Neuronal stem cell (in vitro differentiated cells): ENCODE measurements around the gene MIB2.

Experiments used
- DNase-seq: peaks from one replicate; pipeline ENCODE4 v3.0.0-alpha.2; 2013; ENCODE audit warnings: low spot score
- H2AFZ ChIP-seq: one replicate; pipeline ENCODE4 v1.6.1; 2013; ENCODE audit warnings: mild to moderate bottlenecking, low read length, inconsistent platforms
- H2AK5ac ChIP-seq: 2 replicates; pipeline ENCODE4 v1.6.1; 2013; ENCODE audit warnings: low read depth, mild to moderate bottlenecking, inconsistent platforms, low read length, moderate library complexity, mixed read lengths
- H2BK120ac ChIP-seq: 2 replicates; pipeline ENCODE4 v1.6.1; 2013; ENCODE audit warnings: low read depth, mild to moderate bottlenecking, inconsistent platforms, low read length, moderate library complexity, mixed read lengths
- H2BK12ac ChIP-seq: one replicate; pipeline ENCODE4 v1.6.1; 2013; ENCODE audit warnings: low read length, inconsistent platforms
- H2BK15ac ChIP-seq: 2 replicates; pipeline ENCODE4 v1.6.1; 2013; ENCODE audit warnings: mild to moderate bottlenecking, low read length, inconsistent platforms, mixed read lengths
- H2BK5ac ChIP-seq: one replicate; pipeline ENCODE4 v1.6.1; 2013; ENCODE audit warnings: inconsistent platforms, mild to moderate bottlenecking, low read length, moderate library complexity
- H3K14ac ChIP-seq: one replicate; pipeline ENCODE4 v1.6.1; 2013; ENCODE audit warnings: low read length, inconsistent platforms
- H3K18ac ChIP-seq: 2 replicates; pipeline ENCODE4 v1.6.1; 2013; ENCODE audit warnings: low read length, inconsistent platforms
- H3K23ac ChIP-seq: 2 replicates; pipeline ENCODE4 v1.6.1; 2013; ENCODE audit warnings: low read depth, mild to moderate bottlenecking, mixed read lengths, low read length, inconsistent platforms; ENCODE audit not compliant: poor library complexity
- H3K27ac ChIP-seq: replicated peaks from 3 replicates; pipeline ENCODE4 v1.5.1; 2013; ENCODE audit warnings: low read length, inconsistent platforms
- H3K27me3 ChIP-seq, 3 experiments: 2 replicates each; pipeline ENCODE4 v1.6.1; 2013; ENCODE audit warnings: low read length in 3 of 3, mild to moderate bottlenecking in 2 of 3, inconsistent platforms in 1 of 3, low read depth in 1 of 3, mixed read lengths in 1 of 3, moderate library complexity in 1 of 3; ENCODE audit not compliant: control insufficient read depth in 3 of 3, insufficient read depth in 3 of 3
- H3K36me3 ChIP-seq, 2 donors: replicated peaks in 1 of 2; 2 replicates each; pipeline ENCODE4 v1.6.1; 2013; ENCODE audit warnings: low read length in 2 of 2; ENCODE audit not compliant: control insufficient read depth in 2 of 2, insufficient read depth in 2 of 2
- H3K4ac ChIP-seq: 2 replicates; pipeline ENCODE4 v1.6.1; 2013; ENCODE audit warnings: inconsistent platforms, mild to moderate bottlenecking, low read length, moderate library complexity
- H3K4me1 ChIP-seq, 2 donors: 1 replicate in 1 of 2; 2 replicates in 1 of 2; pipeline ENCODE4 v1.6.1; 2013; ENCODE audit warnings: low read length in 2 of 2, low read depth in 1 of 2; ENCODE audit not compliant: control insufficient read depth in 2 of 2, insufficient read depth in 1 of 2
- H3K4me2 ChIP-seq: one replicate; pipeline ENCODE4 v1.6.1; 2013; ENCODE audit warnings: mild to moderate bottlenecking, low read length, inconsistent platforms; ENCODE audit not compliant: insufficient read depth, poor library complexity, severe bottlenecking
- H3K4me3 ChIP-seq, 2 donors: 2 replicates each; pipeline ENCODE4 v1.5.1; 2013; ENCODE audit warnings: low read length in 2 of 2, mild to moderate bottlenecking in 2 of 2, inconsistent platforms in 1 of 2, moderate library complexity in 1 of 2
- H3K79me1 ChIP-seq: one replicate; pipeline ENCODE4 v1.6.1; 2013; ENCODE audit warnings: low read depth, mild to moderate bottlenecking, inconsistent platforms, low read length, moderate library complexity
- H3K9ac ChIP-seq: one replicate; pipeline ENCODE4 v1.6.1; 2013; ENCODE audit warnings: mild to moderate bottlenecking, low read depth, low read length, inconsistent platforms; ENCODE audit not compliant: poor library complexity
- H3K9me3 ChIP-seq, 2 donors: replicated peaks in 1 of 2; 2 replicates each; pipeline versions ENCODE3 to v1.6.1; 2013; ENCODE audit warnings: low read length in 2 of 2, mild to moderate bottlenecking in 2 of 2, inconsistent platforms in 1 of 2, low read depth in 1 of 2, mixed read lengths in 1 of 2, moderate library complexity in 1 of 2; ENCODE audit not compliant: control insufficient read depth in 2 of 2, insufficient read depth in 1 of 2
- H4K8ac ChIP-seq: one replicate; pipeline ENCODE4 v1.6.1; 2013; ENCODE audit warnings: low read depth, mild to moderate bottlenecking, inconsistent platforms, low read length, moderate library complexity
- H4K91ac ChIP-seq: one replicate; pipeline ENCODE4 v1.6.1; 2013; ENCODE audit warnings: low read length, low read depth, mild to moderate bottlenecking, inconsistent platforms; ENCODE audit not compliant: poor library complexity
- WGBS, 2 donors: extraction: QIAGEN DNeasy Blood & Tissue Kit; methylation state at CpG; one replicate each; pipeline ENCODE4 v1.1.7; 2013; ENCODE audit warnings: missing lambda C conversion rate in 2 of 2, mixed read lengths in 1 of 2; ENCODE audit not compliant: insufficient read length in 2 of 2, insufficient replicate concordance in 1 of 2; ENCODE audit errors: extremely low coverage in 2 of 2; 5-methylcytosine and 5-hydroxymethylcytosine counted together

The MIB2 gene

DNA sequence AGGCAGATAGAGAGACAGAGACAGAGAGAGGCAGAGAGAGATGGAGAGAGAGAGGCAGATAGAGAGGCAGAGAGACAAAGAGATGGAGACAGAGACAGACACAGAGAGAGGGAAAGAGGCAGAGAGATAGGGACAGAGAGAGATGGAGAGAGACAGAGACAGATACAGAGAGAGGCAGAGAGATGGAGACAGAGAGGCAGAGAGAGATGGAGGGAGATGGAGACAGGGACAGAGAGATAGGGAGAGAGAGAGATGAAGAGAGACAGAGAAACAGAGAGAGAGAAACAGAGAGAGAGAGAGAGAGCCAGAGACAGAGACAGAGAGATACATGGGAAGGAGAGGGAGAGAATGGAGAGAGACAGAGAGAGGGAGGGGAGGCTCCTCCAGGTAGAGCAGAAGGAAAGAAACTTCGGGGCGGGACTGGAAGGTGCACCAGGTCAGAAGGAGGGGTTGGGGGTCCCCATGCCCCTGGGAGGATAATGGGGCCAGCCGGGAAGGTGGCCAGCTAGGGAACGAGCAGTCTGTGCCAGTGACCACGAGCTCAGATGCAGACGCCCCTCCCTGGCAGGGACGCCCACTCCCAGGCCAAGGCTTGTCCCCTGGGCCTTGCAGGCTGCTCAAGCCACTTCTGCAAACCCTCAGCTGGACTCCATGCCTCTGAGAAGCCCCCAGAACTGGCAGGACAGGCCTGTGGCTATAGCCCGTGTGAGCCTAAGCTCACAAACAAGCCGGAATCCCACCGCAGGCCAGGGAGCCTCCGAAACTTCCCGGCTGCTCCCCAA, 18.6 kb upstream of the MIB2 start:
- no CpG with 5 or more reads among the region's 12 CpGs for WGBS, 2 donors
- H3K4me2 ChIP-seq = no peak overlapping the region
- no peak overlapping the region for H2BK5ac ChIP-seq
- no peaks in the 10 kb centered on the region for H3K36me3 ChIP-seq
- peaks cover 2% of the 10 kb centered on the region for H3K79me1 ChIP-seq
- DNase-seq = no peak
- H3K23ac ChIP-seq = no peak overlapping the region
- no peak overlapping the region for H2AK5ac ChIP-seq
- no peak overlapping the region for H4K91ac ChIP-seq
- H2BK12ac ChIP-seq = peak overlapping the region; percentile 46
- no peak overlapping the region for H3K4me3 ChIP-seq
- H3K4me1 ChIP-seq = peaks cover 10 to 22% of the 10 kb centered on the region in 2 donors
- H4K8ac ChIP-seq = no peak overlapping the region
- no peak overlapping the region for H3K27ac ChIP-seq
- H3K14ac ChIP-seq = no peak overlapping the region
- no peak overlapping the region for H2BK120ac ChIP-seq
- no peaks in the 10 kb centered on the region for H3K9me3 ChIP-seq
- H3K18ac ChIP-seq = peak overlapping the region; percentile 83
- H2AFZ ChIP-seq = peak overlapping the region; percentile 72
- no peak overlapping the region for H3K9ac ChIP-seq
- H3K27me3 ChIP-seq = peaks cover 20 to 51% (median 25%) of the 10 kb centered on the region in 3 experiments
- no peak overlapping the region for H3K4ac ChIP-seq
- H2BK15ac ChIP-seq = peak overlapping the region; percentile 45

DNA sequence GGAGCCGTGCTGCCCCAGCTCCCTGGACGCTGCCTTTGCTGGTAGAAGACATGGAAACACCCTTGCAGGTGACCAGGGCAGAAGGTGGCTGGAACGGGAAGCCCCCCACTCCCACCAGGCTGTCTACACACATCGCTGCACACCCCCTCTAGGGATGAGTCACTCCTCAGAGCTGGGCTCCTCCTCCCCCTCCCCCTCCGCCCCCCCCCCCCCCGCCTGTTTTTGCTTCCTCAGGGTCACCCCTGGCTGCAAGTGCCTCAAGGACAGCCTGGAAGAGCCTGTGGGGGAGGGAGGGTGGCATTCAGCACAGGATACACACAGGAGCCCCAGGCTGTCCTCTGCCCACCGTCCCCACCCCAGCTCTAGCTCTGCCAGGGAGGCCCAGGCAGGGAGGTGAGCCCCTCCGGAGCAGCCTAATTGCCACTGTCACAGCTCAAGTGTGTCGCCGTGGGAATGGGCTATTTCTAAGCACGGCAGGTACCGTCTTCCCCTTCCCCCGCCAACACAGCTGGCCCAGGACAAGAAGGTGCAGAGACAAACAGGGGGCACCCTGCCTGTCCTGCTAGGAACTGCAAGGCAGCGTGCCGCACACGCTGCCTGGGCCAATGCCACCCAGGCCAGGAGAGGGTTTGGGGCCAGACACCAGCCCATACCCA, 17.9 kb upstream of the MIB2 start:
- Histone ChIP-seq H3K9me3 (peaks cover 0 to 2% of the 10 kb centered on the region in 2 donors), H2BK5ac (no peak overlapping the region), H2AK5ac (peak overlapping the region; percentile 61), H3K4me1 (peaks cover 10 to 22% of the 10 kb centered on the region in 2 donors), H2AFZ (peak overlapping the region; percentile 72), H3K27me3 (peaks cover 20 to 58% (median 26%) of the 10 kb centered on the region in 3 experiments), H4K91ac (no peak overlapping the region), H3K36me3 (no peaks in the 10 kb centered on the region), H3K23ac (no peak overlapping the region), H2BK12ac (peak overlapping the region; percentile 73), H2BK120ac (no peak overlapping the region), H4K8ac (no peak overlapping the region), H3K27ac (no peak overlapping the region), H3K4me2 (peak overlapping the region; percentile 11), H3K79me1 (peaks cover 2% of the 10 kb centered on the region), H3K18ac (peak overlapping the region; percentile 83), H3K9ac (no peak overlapping the region), H2BK15ac (peak overlapping the region; percentile 45), H3K4me3 (no peak overlapping the region), H3K14ac (no peak overlapping the region), H3K4ac (peak overlapping the region; percentile 66)
- WGBS, 2 donors = no CpG with 5 or more reads among the region's 16 CpGs
- DNase-seq = no peak

- Histone ChIP-seq H3K18ac (no peak overlapping the region), H3K14ac (peak overlapping the region; percentile 89), H2AK5ac (peak overlapping the region; percentile 30), H3K4me3 (no peak overlapping the region), H2BK15ac (no peak overlapping the region), H3K9me3 (peaks cover 0 to 2% of the 10 kb centered on the region in 2 donors), H2BK12ac (no peak overlapping the region), H3K4me1 (peaks cover 10 to 22% of the 10 kb centered on the region in 2 donors), H3K27me3 (peaks cover 20 to 59% (median 26%) of the 10 kb centered on the region in 3 experiments), H3K4me2 (no peak overlapping the region), H3K4ac (no peak overlapping the region), H3K79me1 (peaks cover 2% of the 10 kb centered on the region), H4K91ac (no peak overlapping the region), H3K36me3 (no peaks in the 10 kb centered on the region), H3K27ac (no peak overlapping the region), H2AFZ (no peak overlapping the region), H4K8ac (no peak overlapping the region), H3K9ac (no peak overlapping the region), H2BK5ac (no peak overlapping the region), H2BK120ac (no peak overlapping the region), H3K23ac (peak overlapping the region; percentile 96)
- no CpG with 5 or more reads among the region's 28 CpGs for WGBS, 2 donors
- no peak for DNase-seq
These were observed 17.1 kb upstream of the MIB2 start for GRCh38 chr1:1598051-1598719.

- no peak overlapping the region for H2BK15ac ChIP-seq
- H3K14ac ChIP-seq = peak overlapping the region; percentile 89
- no peak overlapping the region for H3K4me3 ChIP-seq
- peaks cover 20 to 59% (median 26%) of the 10 kb centered on the region in 3 experiments for H3K27me3 ChIP-seq
- no peak overlapping the region for H3K4ac ChIP-seq
- no peak for DNase-seq
- H3K4me1 ChIP-seq = peaks cover 10 to 22% of the 10 kb centered on the region in 2 donors
- peak overlapping the region; percentile 96 for H3K23ac ChIP-seq
- H4K91ac ChIP-seq = no peak overlapping the region
- WGBS, 2 donors = no CpG with 5 or more reads among the region's 13 CpGs
- H3K79me1 ChIP-seq = peaks cover 2% of the 10 kb centered on the region
- peaks cover 0 to 2% of the 10 kb centered on the region in 2 donors for H3K9me3 ChIP-seq
- H3K4me2 ChIP-seq = no peak overlapping the region
- no peak overlapping the region for H2AFZ ChIP-seq
- H3K9ac ChIP-seq = peak overlapping the region; percentile 21
- H3K36me3 ChIP-seq = no peaks in the 10 kb centered on the region
- peak overlapping the region; percentile 41 for H2BK12ac ChIP-seq
- no peak overlapping the region for H2BK120ac ChIP-seq
- H2BK5ac ChIP-seq = peak overlapping the region; percentile 24
- no peak overlapping the region for H3K18ac ChIP-seq
- H3K27ac ChIP-seq = no peak overlapping the region
- H4K8ac ChIP-seq = no peak overlapping the region
- peak overlapping the region; percentile 30 for H2AK5ac ChIP-seq
These were observed 16.6 kb upstream of the MIB2 start for GRCh38 chr1:1598720-1599029.
